Midbrain (tissue), 1 donor: ENCODE measurements around the gene MARVELD2.
"Not testable (repeated sequence)": the region's sequence is repeated elsewhere in the genome, so short reads cannot be mapped to it uniquely, and the experiment has no call there.

Source experiments
- DNase-seq: peaks from one replicate; lab custom pipeline; 2025; lab: John Stamatoyannopoulos, UW

MARVELD2 gene, protein sequence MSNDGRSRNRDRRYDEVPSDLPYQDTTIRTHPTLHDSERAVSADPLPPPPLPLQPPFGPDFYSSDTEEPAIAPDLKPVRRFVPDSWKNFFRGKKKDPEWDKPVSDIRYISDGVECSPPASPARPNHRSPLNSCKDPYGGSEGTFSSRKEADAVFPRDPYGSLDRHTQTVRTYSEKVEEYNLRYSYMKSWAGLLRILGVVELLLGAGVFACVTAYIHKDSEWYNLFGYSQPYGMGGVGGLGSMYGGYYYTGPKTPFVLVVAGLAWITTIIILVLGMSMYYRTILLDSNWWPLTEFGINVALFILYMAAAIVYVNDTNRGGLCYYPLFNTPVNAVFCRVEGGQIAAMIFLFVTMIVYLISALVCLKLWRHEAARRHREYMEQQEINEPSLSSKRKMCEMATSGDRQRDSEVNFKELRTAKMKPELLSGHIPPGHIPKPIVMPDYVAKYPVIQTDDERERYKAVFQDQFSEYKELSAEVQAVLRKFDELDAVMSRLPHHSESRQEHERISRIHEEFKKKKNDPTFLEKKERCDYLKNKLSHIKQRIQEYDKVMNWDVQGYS

GRCh38 chr5:69414885-69415583, at the start of gene MARVELD2:
TSS of gene MARVELD2 (plus strand) at chr5:69415116. CDS start at chr5:69419386, 4,270 bp downstream.
- DNase-seq = peak; percentile 2

GRCh38 chr5:69367697-69368279, 47.1 kb upstream of the MARVELD2 start:
- no peak for DNase-seq

DNA sequence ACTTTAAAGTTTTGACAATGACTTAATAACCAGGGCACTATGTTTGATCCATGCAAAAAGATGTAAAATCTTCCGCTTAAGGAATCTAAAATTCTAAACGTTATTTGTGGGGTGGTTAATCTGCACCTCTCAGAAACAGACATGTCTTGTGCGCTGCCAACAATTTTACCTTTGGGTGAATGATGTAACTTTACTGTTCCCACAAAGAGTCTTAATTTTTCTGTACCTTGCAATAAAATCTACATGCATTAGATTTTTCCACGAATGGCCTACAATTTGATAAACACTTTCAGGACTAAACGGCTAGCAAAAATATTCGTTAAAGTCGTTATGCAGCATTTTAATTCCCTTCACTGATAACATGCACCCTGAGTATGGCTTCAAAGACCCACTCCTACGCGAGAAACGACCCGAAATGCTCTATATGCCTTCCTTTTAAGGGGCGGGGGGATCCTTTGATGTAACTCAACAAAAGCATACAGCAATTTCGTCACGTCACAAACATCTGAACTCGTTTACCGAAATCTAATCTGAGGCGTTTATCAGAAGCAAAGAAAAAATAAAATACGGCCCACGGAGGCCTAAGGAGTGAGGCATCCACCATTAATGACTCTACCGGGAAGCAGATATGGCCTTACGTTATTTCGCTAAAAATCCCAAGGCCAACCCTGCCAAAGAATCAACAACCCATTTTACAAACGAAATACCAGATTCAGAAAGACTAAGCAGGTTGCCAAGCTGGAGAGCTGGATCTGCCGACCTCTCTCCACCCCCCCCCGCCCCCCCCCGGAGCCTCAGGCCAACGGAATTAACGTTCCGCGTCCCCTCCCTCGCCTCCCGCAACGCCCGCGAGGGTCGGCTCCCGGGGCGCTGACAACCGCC, 46.2 kb upstream of the MARVELD2 start:
- DNase-seq = no peak

DNA sequence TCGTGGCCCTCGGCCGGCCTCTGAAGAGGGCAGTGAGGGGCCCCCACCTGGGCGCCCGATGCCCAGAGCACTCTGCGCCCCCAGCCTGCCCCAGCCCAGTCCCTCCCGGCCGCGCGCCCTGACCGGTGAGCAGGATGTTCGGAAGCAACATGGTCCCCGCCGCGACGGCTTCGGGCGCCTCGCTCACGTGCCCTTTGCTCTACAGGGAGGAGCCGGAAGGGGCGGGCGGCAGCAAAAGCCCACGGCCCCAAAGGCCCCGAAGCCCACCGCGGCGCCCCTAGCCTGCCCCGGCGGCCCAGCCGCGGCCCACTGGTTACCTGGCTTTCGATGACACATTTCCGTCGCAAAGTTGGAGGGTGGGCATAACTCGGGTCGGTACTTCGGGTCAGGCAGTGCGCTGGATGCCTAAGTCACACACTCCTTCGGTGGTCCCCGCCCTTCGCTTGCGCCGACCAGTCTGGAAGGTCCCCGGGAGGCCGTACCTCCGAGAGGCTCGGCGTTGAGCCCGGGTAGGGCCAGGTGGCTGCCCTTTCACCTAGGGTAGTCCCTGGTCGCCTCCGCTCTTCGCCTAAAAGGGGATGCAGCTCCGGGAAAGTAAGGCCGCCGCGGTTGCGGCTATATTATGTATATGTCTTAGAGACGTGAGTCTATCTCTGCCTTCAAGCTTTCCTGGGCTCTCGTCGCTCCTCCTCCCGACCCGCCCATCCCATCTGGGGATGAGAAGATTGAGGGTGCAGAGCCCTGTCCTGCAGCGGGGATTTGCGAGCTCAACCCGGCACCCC, 45.4 kb upstream of the MARVELD2 start, which contains the start of the genes AK6, RAD17 and TAF9:
Gene AK6, minus strand, starts transcription at position 181 of the 782 bp plus-strand sequence. Its CDS starts 30 bp downstream, at position 151.
Gene RAD17, plus strand, starts transcription at position 479 of the 782 bp plus-strand sequence. CDS start 2,391 bp downstream, outside the sequence.
Gene TAF9, minus strand, starts transcription at position 181 of the 782 bp plus-strand sequence. CDS start 3,783 bp downstream, outside the sequence.
- DNase-seq = peak; percentile 92

GRCh38 chr5:69370335-69370734, 44.6 kb upstream of the MARVELD2 start:
- DNase-seq = not testable (repeated sequence)

GRCh38 chr5:69372394-69372793, 42.5 kb upstream of the MARVELD2 start:
- DNase-seq = no peak

DNA sequence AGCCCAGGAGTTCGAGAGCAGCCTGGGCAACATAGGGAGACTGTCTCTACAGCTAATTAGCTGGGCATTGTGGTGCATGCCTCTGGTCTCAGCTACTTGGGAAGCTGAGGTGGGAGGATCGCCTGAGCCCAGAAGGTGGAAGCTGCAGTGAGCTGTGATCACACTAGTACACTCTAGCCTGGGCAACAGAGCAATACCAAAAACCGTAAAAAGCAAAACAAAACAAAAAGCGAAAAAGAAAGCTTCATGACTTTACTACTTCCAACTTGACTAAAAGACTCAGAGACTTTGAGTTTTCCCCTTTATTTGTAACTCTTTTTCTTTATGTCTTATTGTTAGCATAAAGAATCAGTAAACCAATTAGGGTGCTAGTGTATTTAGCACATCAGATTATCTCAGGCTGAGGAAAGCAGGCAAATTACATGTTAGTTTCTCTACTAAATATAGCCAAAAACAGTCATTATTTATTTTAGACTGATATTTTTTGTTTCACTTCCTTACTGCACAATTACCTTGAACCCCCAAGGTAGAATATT, 39.9 kb upstream of the MARVELD2 start:
- DNase-seq = no peak

DNA sequence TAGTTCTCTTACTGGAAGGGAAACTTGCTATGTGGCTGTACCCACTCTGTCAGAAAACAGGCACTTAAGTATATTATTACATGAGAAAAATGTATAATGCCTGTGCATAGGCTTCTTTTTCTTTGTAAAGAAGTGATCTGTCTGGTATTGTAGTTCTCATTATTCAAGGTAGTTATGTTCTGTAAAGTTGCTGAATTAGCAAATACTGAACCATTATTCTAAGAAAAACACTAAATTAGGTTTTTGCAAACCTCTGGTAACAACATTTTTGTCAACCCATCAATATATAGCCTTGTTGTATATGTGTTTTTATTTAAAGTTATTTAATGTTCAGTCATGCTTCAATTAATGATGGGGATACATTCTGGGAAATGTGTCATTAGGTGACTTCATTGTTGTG, 36.5 kb upstream of the MARVELD2 start:
- DNase-seq = no peak

DNA sequence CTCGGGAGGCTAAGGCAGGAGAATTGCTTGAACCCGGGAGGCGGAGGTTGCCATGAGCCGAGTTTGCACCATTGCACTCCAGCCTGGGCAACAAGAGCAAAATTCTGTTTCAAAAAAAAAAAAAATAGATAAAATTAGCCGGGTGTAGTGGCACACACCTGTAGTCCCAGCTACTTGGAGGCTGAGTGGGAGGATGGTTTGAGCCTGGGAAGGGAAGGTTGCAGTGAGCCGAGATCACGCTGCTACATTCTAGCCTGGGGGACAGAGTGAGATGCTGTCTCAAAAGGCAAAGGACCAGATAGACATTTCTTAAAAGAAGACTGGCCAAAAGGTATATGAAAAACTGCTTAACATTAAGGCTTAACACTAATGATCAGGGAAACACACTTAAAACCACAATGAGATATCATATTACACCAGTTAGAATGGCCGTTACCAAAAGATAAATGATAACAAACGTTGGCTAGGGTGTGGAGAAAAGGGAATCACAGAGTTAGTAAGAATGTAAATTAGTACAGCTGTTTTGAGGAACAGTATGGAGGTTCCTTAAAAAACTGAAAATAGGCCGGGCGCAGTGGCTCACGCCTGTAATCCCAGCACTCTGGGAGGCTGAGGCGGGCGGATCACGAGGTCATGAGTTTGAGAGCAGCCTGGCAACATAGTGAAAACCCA, 10.1 kb upstream of the MARVELD2 start:
- no peak for DNase-seq

- no peak for DNase-seq
Measured at GRCh38 chr5:69415584-69415958, 655 bp downstream of the MARVELD2 start.

- DNase-seq = no peak
Measured at GRCh38 chr5:69416180-69416579, 1.3 kb downstream of the MARVELD2 start.

DNA sequence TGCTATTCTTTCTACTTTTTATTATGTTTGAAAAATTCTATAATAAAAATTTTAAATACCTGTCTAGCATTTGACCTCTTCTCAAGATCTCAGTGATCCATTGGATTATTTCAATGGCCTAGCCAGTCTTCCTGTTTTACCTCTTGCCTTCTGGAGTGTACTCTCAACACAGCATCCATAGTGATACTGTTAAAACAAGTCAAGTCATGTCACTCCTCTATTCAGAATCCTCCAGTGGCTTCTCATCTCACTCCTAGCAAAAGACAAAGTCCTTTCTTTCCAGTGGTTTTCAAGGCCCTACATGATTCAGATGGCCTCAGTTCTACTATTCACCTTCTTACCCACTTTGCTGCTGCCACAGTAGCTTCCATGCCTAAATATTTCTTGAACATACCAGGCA, 1.8 kb downstream of the MARVELD2 start:
- no peak for DNase-seq

GRCh38 chr5:69418554-69418953, 3.6 kb downstream of the MARVELD2 start:
- DNase-seq = no peak

- no peak for DNase-seq
Measured at GRCh38 chr5:69431424-69432303, 16.7 kb downstream of the MARVELD2 start.

DNA sequence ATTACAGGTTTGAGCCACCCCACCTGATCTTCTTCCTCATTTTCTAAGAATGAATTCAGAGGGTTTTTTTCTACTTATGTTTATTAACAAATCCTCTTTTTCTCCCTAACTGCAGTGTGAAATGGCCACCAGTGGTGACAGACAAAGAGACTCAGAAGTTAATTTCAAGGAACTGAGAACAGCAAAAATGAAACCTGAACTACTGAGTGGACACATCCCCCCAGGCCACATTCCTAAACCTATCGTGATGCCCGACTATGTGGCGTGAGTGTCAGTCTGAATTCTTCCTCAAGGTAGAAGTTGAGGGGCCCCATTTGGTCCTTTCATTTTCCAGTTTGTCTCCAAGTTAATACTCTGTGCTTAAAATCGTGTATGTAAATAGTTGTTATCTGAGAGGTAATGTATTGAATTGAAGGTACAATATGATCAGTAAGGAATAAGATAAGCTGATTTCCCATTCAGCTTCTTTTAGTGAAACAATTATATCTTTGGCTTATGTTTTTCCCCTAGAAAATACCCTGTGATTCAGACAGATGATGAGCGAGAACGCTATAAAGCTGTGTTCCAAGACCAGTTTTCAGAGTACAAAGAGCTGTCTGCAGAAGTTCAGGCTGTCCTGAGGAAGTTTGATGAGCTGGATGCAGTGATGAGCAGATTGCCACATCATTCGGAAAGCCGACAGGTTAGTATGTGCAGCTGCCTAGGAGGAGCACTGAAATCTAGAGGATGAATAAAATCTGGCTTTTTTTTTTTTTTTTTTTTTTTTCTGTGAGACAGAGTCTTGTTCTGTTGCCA, 17.7 kb downstream of the MARVELD2 start:
- no peak for DNase-seq

DNA sequence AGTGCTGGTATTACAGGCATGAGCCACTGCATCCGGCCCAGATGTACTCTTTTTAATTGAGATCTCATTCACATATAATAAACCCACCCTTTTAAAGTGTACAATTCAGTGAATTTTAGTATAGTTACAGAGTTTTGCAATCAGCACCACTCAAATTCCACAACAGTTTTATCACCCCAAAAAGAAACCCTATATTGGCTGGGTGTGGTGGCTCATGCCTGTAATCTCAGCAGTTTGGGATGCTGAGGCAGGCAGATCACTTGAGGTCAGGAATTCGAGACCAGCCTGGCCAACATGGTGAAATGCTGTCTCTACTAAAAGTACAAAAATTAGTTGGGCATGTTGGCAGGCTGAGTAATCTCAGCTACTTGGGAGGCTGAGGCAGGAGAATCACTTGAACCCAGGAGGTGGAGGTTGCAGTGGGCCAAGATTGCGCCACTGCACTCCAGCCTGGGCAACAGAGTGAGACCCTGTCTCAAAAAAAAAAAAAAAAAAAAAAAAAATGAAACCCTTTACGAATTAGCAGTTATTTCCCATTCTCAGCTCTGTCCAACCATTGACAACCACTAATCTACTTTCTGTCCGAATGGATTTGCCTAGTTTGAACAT, 20.5 kb downstream of the MARVELD2 start:
- not testable (repeated sequence) for DNase-seq

GRCh38 chr5:69444127-69444754, 29.3 kb downstream of the MARVELD2 start:
- DNase-seq = no peak
